Activated gamma-delta T cell treated with Interleukin-2 at 50 U/mL for 16 hours (primary cell): ENCODE measurements around the gene BRAT1.
"Not testable (repeated sequence)": the region's sequence is repeated elsewhere in the genome, so short reads cannot be mapped to it uniquely, and the experiment has no call there.

ENCODE experiments used
- DNase-seq: peaks from one replicate; pipeline ENCODE4 v3.0.0-alpha.2; 2020

Gene BRAT1

DNA sequence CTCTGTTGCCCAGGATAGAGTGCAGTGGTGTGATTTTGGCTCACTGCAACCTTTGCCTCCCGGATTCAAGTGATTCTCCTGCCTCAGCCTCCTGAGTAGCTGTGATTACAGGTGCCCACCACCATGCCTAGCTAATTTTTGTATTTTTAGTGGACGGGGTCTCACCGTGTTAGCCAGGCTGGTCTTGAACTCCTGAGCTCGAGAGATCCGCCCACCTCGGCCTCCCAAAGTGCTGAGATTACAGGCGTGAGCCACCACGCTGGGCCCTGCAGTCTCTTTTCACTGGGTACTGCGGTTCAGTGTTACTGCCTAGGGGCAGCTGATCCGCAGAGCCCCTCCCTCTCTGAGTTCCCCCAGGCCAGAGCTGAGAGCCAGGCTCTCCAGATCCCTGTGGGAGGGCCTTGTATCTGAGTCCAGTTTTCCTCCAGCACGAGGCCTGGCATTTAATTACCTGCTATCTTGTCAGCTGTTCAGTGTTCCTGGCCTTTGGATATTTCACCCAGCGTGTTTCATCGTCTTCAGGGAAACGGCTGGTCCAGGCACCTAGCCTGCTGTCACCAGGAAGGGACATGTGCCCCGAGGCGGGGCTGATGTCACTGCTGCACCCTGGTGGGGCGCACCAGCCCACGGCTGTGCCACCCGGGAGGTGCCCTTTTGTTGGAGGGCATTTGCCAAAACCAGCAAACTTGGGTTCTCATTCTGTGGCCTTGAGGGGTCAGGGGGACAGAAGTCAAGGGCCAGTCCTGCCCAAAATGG lies 19.3 kb downstream of the BRAT1 start:
- not testable (repeated sequence) for DNase-seq

DNA sequence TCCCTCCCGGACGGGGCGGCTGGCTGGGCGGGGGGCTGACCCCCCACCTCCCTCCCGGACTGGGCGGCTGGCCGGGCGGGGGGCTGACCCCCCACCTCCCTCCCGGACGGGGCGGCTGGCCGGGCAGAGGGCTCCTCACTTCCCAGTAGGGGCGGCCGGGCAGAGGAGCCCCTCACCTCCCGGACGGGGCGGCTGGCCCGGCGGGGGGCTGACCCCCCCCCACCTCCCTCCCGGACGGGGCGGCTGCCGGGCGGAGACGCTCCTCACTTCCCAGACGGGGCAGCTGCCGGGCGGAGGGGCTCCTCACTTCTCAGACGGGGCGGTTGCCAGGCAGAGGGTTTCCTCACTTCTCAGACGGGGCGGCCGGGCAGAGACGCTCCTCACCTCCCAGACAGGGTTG lies 21.1 kb downstream of the BRAT1 start:
- DNase-seq, result not testable (repeated sequence)

DNA sequence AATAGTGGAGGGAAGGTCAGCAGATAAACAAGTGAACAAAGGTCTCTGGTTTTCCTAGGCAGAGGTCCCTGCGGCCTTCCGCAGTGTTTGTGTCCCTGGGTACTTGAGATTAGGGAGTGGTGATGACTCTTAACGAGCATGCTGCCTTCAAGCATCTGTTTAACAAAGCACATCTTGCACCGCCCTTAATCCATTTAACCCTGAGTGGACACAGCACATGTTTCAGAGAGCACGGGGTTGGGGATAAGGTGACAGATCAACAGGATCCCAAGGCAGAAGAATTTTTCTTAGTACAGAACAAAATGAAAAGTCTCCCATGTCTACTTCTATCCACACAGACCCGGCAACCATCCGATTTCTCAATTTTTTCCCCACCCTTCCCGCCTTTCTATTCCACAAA lies 21.8 kb downstream of the BRAT1 start:
- DNase-seq, result not testable (repeated sequence)

DNA sequence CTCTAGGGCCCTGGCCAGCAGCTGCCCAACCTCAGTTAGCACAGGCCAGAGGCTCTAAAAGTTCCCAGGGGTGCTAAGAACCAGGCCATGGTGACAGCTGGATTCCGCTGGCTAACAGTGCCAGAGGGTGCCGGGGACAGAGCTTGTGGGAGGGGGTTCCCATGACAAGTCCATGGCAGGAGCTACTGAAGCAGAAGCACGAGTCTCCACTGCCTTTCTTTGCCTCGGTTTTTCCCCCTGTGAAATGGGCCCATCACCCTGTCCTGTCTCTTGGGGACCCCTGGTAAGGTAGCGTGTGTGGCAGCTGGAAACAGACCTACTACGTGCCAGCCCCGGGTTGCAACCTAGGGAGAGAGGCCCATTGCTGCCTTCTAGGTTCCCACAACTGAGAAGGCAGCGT lies 22.5 kb downstream of the BRAT1 start:
- DNase-seq, result not testable (repeated sequence)

DNA sequence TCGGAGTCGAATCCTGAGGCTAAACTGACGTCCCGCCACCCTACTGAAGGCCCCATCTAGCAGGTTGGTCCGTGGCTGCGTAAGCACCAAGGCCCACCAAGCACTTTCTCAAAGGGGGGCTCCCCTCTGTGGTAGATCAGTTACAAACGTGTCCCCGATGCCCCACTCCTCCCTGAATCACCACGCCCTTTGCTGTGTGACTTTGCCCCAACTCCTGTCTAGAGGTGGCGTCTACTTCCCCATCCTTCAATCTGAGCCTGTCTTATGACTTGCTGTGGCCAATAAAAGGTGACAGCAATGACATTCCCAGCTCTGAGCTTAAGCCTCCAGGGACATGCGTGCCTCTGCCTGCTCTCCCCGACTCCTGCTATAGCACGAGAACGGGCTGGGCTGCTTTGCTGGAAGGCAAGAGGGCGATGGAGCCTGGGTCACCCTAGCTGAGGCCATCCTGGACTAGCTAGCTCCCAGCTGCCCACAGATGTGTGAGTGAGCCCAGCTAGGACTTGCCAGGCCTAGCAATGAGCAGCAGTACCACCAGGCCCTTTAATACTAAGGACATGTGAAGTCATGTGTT lies 23.0 kb downstream of the BRAT1 start:
- not testable (repeated sequence) for DNase-seq

DNA sequence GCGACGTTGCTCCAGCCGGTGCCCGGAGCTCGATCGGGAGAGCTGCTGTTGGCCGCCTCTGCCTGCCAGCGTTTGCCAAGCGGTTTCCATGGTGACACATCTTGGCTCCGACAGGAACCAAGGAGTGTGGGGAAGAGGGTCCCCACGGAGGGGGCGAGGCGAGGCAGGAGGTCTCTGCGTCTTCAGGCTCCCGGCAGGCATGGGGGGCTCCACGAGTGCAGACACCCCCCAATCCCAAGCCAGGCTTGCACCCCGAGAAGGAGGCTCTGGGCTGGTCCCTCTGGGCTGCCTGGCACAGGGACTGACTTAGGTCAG lies 23.6 kb downstream of the BRAT1 start:
- not testable (repeated sequence) for DNase-seq

DNA sequence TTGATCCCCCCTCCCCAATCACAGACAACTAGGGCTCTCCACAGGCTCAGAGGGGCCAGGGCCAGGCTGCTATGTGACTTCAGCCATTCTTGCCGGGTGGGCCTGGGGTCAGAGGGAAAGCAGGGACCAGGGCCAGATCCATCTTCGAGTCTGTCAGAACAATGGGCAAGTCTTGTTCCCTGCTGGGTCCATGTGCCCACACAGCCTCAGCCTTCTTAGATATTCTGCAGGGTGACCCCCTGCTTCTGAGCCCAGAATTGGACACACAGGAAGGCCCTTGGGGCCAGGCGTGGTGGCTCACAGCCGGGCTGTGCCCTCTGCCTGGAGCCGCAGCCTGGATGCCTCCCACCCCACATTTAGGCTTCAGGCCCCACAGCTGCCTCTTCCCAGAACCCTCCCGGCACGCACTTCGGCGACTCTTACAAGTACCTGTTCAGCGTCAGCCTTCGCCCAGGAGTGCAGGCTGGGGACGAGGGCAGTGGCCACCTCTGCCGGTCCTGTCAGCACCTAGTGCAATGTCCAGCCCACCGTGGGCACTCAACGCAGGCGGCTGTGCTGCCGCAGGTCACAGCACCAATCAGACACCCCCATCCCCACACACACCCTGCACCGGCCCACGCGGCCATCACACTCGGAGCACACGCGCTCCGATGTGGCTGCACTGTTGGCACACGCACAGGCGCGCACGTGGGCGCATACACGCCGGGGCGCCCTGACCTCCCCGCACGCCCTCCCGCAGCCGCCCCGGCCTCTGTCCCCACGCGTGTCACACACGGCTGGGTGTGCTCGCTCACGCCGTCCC lies 24.1 kb downstream of the BRAT1 start:
- DNase-seq, result not testable (repeated sequence)

DNA sequence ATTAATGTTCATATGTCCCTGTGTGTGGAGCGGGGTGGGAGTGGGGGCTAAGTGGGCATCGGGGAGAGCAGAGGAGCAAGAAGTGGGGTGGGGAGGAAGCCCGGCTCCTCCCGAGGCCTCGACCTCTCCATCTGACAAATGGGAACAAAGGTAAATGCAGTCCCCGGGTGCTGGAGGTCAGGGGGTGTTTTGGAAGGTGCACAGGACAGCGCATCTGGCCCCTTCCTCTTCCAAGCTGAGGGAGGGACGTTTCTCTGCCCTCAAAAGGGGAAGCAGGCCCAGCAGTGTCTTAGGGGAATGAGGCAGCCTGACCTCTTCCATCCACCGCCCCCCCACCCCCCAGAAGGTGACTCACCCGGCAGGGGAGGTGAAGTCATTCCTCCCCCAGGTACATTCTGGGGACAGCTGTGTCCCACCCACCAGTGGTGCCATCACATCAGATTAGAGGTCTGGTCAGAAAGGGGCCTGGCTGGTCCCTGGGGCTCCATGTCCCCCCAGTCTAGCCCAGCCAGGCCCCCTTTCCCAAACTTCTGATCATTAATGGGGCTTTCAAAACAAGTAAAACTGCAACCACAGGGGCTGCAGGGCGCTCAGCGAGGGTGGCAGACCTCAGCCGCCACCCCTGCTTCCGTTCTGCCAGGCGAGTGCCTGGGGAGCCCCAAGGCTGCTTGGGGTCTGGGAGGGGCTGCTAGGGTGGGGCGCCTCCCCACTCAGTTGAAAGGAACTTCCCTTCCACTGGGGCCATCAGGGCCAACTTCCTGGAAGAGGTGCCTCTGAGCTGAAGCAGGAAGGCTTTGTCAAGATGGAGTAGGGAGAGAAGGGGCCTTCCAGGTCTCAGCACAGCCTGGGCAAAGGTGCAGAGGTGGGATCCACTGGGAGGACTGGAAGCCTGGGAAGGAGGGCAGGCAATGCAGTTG lies 25.0 kb downstream of the BRAT1 start:
- DNase-seq, result peak; percentile 84

DNA sequence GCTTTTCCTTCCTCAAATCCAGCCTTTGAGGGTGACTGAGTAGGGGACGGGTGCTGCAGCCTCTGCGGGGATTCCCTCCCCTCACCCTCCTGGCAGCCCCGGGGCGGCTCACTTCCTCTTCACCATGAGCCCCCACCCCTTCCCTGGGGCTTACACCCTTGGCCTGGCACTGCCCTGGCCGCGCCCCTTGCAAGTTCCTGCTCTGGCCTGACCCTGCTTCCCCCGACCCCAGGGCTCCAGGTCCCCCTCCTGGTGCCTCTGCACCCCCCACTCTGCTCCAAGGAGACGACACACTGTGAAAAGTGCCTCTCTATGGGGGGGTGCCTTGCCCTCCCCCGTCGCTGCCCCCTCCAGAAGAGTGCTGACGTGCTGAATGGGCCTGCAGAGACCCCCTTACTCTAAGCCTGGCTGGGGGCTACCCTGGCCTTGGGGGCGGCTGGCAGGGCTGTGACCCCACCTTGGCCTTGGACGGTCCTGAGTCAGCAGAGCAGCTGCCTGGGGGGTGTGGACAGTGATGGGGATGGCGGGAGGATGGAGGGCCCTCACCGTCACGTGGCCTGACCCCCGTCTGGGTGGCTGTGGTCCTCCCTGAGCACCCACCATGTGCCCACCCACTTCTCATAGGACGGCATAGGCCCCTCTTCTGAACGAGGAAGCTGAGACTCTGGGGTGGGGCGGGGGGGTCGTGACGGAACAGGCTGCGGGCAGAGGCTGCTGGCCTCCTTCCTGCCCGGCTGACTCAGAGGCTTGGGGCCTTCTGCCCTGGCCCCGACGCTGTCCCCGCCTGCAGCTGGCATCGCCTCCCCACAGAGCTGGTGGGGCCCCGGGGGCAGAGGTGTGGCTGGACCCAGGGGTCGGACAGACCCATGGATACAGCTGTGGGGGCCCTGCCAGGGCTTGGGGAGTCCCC lies 25.9 kb downstream of the BRAT1 start:
- DNase-seq, result peak; percentile 68

DNA sequence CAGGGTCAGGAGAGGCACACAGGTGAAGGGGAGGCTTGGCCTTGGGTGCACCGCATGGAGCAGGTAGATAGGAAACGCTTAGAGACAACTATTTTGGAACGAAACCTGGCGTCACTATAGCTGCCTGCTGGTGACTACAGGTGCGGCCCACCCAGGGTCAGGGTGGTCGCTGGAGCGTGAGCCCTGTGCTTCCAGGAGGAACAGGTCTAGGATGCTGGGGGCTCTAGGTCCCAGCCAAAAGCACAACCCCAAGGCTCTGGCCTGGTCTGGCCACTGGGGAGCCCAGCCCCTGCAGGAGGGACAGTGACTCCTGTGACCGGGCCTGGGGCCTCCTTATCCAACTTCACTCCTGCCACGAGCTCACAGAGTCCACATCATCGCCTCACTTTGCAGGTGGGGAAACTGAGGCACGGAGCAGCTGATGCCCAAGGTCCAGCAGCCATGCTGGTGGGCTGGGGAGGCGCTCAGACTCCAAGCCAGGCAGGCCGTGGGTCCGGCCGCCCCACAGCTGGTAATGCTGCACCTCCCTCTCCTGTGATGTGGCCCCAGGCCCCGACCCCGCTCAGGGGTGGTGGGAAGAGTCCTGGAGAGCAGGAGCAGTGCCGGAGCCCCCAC lies 26.7 kb downstream of the BRAT1 start:
- no peak for DNase-seq

DNA sequence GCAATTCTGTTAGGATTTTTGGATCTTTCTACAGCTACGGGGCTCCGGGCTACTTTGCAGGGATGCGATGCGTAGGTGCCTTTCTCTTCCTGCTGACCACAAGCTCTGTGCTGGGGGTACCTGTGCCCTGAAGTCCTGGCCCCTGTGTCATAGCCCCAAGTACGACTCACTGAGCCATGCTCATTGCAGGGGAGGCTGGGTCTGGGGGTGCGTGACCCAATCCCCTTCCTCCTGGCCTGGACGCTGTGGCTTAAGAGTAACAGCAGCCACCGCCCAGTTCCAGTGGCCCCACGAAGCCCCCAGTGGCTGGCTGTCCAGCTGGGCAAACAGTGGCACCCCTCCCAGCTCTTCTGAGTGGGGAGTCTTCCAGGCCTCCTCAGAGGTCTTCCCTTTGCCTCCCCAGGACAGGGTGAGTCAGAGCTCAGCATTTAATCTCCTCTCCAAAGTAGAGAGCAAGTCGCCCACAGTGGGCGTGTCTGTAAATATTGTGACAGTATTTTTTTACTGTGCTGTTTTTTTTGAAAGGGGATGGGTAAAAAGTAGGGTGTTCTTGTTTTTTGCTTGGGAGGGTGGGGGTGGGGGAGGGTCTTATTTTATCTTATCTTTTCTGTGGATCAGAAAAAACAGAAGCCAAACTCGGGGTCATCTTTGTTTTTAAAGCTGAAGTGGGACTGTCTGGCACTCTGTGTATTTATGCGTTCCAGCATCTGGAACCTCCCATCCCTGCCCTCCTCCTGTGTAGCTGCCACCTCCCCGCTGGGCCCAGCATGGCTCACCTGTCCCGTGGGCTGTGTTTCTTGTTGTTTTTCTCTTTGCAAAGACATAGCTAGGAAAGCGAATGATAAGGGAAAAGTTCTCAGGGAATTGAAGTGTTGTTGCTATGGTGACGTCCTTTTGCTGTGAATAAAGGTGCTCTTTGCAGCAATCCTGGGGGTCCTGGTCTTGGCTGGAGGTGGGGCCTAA lies 27.5 kb downstream of the BRAT1 start:
- peak; percentile 67 for DNase-seq

DNA sequence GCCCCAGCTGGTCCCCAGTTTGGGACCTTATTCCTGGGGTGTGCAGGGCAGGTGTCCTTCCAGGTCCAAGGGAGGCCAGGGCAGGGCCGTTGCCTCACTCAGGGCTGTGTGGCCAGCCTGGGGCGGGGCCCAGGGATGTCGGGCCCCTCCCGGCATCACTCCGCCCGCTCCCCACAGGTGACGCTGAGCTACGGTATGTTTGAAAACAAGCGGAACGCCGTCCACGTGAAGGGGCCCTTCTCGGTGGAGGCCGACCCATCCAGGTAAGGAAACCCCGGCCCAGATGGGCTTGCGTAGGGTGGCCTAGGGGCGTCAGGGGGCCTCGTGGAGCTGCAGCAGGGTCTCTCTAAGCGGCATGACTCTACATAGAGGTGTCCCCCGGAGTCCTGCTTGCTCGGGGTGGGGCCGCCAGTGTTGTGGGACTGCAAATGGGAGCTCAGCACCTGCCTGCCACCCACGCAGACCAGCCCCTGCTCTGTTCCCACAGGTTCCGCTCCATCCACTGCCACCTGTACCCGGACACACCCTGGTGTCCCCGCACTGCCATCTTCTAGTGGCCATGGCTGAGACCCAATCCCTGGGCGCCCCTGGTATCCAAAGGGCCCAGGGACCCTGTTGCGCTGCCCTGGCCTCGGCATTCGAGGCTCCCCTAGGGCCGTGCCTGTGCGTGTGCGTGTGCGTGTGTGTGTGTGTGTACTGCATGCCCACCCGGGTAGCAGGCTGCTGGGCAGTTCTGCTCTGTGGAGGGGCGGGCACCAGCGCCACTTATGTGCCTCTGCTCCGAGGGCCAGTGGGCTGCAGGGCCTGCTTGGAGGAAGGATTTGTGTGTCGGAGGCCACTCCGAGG lies 28.4 kb downstream of the BRAT1 start:
- DNase-seq, result peak; percentile 3

DNA sequence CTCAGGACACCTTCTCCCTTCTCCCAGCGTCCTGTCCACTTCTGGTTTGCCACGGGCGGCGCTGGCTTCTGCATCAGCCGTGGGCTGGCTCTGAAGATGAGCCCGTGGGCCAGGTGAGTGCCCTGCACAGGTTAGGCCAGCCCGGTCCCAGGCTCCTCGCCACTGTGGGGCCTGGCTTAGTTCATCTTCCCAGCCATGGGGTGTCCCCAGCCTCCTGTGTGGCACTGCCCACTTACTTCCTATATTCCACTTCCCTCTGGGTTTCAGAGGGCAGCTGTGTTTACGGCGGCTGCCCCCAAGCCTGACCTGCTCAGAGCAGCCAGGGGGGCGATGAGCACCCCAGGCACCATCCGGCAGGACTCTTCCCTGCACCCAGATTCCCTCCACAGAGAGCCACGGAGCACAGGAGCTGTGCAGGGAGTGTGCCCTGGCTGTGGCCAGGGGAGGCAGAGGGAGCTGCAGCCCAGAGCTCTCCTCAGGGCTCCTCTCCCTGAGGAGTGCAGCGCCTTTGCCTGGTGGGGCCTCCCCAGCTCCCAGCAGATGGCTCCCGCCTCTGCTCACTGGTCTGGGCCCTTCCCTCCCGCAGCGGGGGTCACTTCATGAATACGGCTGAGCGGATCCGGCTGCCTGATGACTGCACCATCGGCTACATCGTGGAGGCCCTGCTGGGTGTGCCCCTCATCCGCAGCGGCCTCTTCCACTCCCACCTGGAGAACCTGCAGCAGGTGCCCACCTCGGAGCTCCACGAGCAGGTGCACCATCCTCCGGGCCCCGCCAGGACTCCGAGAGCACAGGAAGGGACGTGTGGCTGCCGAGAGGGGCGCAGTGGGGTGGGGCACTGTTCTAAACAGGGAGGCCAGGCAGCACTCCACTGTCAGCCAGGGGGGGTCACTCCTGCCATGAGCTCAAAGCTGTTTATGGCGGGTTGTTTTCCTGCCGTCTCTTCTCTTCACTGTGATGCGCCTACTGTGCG lies 29.4 kb downstream of the BRAT1 start:
- no peak for DNase-seq

DNA sequence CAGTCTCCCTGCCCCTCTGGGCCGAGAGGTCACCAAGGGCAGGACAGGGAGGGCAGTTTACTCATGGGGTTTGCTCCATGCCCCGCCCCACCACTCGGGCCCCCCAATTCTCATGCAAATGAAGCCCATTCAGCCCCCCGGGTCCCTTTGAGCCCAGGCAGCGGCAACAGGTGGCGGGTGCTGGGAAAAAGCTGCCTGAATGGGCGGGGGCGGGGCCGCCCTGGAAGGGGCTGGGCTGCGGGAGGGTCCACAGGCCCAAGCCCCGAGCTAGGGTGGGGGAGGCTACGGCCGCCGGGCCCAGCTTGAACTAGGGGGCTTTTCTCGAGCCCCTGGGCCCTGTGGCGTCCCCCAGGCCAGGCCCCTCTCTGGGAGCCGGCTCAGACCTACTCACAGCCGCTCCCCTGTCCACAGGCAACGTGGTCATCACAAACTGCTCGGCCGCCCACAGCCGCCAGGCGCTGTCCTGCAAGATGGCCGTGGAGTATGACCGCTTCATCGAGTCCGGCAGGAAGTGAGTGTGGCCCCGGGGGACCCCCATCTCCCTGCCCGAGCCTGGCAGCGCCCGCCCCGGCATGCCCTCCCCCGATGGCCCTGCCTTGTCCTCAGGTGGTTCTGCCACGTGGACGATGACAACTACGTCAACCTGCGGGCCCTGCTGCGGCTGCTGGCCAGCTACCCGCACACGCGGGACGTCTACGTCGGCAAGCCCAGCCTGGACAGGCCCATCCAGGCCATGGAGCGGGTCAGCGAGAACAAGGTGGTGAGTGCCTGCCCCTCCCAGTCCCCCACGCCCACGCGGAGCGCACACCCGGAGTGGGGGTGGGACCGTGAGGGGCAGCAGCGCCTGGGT lies 30.3 kb downstream of the BRAT1 start:
- no peak for DNase-seq

DNA sequence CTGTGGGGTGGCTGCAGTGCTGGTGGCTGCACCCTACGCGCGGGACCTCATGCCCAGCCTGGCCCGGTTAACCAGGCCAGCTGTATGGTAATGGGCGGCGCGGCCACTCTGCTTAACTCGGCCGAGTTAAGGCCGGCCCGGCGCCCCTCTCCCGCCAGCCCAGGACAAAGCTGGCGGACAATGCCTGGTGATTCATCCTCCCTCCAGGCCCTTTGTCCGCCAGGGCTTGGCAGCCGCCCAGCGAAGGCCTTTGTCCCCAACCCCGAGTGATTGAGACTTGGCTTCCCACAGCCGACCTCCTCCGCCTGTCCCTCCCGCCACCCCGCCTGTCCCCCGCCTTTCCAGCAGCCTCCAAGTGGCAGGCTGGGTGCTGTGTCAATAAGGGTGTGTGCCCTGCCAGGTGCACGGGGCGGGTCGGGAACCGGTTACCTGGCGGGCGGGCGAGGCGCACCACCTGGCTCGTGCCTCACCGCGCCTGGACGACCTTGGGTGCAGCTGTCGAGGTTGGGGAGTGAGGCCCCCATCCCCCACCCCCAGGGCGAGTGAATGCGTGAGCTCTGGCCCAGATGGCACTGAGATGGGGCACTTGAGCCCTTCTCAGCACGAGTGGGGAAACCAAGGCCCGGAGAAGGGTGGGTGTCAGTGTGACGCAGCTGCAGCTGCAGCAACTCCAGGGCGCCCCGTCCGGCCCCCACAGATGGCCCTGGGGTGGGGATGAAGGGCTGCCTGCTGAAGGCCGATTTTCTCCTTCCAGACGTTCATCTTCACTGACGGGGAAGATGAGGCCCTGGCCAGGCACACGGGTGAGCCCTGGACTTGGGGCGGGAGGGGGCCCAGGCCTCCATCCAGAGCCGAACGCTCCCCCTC lies 31.1 kb downstream of the BRAT1 start:
- DNase-seq, result no peak

DNA sequence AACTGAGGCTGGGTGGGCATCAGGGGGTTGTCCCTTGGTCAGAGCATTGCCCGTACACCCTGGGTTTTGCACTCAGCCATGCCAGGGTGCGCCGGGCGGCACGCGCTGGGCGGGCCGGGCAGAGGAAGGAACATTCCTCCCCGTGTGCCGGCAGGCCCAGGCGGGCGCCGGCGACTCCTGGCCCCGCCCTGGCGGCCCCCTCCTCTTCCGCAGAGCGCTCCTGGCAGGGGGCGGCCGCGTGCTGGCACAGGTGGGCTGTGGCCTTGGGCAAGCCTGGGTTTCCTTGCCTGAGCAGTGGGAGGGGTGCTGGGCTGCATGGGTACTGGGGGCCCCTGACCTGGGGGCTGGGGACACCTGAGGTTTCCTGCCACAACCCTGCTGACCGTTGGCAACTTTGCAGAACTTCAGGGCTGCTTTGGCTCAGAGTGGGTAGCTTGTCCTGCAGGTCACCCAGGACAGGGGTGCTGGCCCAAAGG lies 31.8 kb downstream of the BRAT1 start:
- DNase-seq, result no peak
